GM18520 (cell line): ENCODE results near the gene OR52B6.
"Not testable (repeated sequence)": the region's sequence is repeated elsewhere in the genome, so short reads cannot be mapped to it uniquely, and the experiment has no call there.

Experiments
- ATAC-seq: cut with Tn5 transposase; IDR thresholded peaks from one replicate; pipeline ENCODE4 v1.9.1; 2021; ENCODE audit not compliant: unreplicated experiment

OR52B6 gene

GRCh38 chr11:5593146-5593545, 12.5 kb downstream of the OR52B6 start:
- ATAC-seq = no peak

DNA sequence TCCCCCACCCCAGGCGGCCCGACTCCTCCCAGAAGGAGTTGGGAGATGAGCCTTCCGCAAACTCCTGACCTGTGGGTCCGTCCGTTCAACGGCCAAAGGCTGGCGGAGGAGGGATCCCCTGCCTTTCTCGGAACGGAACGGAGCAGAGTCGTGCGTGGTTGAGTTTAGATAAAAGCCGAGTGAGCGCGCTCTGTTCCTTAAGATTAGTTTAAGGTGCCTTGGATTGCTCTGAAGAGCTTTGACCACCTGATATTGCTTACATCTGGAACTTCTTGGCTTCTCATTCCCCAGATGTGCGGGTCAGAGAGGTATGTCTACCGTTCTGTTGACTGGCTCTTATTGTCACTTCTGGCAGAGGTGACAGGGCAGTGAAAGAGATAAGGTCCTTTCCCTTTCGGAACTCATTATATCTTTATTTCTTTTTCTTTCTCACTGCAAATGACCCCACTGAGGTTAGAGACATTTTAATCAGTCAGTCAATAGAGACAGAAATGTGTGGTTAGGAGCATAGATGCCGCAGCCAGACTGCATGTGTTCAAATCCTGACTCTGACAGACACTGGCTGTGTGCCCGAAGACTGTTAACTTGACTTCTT, 16.0 kb downstream of the OR52B6 start, which contains the start of gene TRIM6:
TRIM6 (plus strand) TSS at position 31 of the 595 bp plus-strand sequence; CDS start at position 292, 261 bp downstream.
- ATAC-seq = no peak

DNA sequence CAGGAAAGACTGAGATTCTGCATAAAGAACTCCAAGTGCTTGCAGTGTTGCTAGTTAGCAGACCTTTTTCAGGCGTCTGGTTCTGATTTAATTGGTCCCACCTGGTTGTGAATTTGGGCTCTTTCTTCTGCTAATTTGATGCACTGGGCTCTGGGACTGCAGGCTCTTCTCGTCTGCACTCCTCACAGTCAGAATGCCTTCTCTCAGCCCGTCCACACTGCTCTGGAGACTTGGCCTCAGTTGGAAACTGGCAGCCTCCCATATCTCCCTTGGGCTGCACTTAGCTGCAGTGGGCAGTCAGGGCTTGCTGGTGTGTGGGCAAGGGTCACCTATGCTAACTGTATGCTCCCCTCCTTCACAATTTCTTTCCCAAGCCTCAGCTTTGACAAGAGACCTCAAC, 17.3 kb downstream of the OR52B6 start:
- no peak for ATAC-seq

GRCh38 chr11:5600374-5600851, 19.7 kb downstream of the OR52B6 start:
- ATAC-seq = peak; percentile 93

GRCh38 chr11:5602791-5603190, 22.1 kb downstream of the OR52B6 start:
- ATAC-seq = not testable (repeated sequence)

DNA sequence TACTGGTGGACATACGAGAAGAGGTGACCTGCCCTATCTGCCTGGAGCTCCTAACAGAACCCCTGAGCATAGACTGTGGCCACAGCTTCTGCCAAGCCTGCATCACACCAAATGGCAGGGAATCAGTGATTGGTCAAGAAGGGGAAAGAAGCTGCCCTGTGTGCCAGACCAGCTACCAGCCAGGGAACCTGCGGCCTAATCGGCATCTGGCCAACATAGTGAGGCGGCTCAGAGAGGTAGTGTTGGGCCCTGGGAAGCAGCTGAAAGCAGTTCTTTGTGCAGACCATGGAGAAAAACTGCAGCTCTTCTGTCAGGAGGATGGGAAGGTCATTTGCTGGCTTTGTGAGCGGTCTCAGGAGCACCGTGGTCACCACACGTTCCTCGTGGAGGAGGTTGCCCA, 22.6 kb downstream of the OR52B6 start:
- no peak for ATAC-seq

DNA sequence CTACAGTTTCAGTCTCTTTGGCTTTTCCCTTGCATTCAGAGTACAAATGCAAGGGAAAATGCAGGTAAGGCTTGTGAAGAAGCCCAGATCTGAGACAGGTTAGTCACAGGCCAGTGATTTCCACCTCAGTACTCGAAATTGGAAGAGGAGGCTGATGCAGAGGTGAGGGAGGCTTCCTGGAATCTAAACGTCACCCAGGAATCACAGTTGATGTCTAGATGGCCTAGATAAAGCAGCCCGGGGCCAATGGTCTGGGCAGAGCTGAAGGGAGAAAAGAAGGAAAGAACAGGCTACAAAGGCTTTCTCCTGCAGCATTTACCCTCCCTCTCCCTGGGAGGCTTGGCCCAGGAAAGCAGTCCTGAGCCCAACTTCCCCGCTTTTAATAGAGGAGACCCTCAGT, 24.2 kb downstream of the OR52B6 start:
- no peak for ATAC-seq

DNA sequence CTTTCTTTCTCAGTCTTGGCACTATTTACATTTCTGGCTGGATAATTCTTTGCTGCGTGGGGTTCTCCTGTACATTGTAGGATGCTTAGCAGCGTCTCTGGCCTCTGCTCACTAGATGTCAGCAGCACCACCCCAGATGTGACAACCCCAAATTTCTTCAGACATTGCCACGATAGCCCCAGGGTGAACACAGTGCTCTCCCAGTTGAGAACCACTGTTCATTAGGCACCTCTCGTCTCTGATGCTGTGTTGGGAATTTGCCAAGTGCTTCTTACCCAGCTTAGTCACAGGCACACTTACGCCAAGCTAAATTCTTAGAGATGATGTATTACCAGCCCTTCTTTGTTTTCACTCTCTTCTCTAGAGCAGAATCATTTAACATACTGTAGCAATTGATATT, 25.2 kb downstream of the OR52B6 start:
- no peak for ATAC-seq

DNA sequence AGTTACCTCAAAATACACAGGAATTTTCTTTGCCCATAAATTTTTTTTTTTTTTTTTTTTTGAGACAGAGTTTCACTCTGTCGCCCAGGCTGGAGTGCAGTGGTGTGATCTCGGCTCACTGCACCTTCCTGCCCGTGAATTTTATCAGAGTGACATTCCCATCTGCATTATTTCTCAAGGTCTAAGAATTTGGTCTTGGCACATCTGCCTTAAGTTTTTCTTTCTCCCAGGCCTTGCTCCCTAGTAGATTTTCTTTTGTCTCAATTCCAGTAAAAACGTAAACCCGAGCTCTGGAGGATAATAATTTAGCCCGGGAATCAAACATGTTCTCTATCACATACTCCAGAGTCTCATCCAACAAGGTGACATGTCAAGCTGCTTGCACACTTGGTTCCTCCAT, 28.1 kb downstream of the OR52B6 start:
- ATAC-seq = no peak

- no peak for ATAC-seq
Measured at GRCh38 chr11:5610446-5610845, 29.8 kb downstream of the OR52B6 start.

GRCh38 chr11:5611627-5612026, 30.9 kb downstream of the OR52B6 start:
- no peak for ATAC-seq

DNA sequence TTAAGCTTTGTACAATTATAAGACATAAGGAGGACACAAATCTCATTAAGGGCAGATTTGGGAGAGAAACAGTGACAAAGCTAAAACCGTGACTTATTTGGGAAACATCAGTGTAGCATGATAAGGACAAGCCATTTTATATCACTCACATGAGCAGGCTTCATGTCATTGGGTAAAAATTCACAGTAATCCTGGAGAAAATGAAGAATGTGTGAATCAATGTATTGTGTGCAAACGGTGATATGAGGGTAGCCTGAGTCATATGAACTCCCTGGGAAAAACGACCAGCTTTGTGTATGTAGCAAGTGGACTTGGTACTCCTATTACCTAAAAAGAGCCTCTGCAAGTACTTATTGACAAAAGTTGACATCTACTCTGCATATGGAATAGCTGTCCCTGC, 38.1 kb downstream of the OR52B6 start:
- ATAC-seq = no peak

- no peak for ATAC-seq
Measured at GRCh38 chr11:5620651-5621521, 40.2 kb downstream of the OR52B6 start.

DNA sequence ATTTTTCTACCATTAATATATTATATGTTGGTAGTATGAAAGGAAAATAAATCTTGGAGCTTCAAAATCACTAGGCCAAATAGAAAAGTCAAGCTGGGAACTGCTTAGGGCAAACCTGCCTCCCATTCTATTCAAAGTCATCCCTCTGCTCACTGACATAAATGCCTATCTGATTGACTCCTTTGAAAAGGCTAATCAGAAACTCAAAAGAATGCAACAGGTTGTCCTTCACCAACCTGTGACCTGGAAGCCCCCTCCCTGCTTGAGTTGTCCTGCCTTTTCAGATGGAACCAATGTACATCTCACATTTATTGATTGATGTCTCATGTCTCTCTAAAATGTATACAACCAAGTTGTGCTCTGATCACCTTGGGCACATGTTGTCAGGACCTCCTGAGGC, 40.9 kb downstream of the OR52B6 start:
- ATAC-seq = no peak

DNA sequence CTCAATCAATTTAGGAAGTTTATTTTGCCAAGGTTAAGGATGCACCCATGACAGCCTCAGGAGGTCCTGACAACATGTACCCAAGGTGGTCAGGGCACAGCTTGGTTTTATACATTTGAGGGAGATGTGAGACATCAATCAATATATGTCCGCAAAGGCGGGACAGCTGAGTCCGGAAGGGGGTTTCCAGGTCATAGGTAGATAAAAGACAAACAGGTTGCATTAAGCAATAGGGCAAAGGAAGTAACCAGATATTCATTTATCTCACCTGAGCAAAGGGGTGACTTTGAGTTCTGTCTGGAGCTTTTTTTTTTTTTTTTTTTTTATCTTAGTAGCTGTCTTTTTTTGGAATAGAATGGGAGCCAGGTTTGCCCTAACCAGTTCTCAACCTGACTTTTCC, 42.1 kb downstream of the OR52B6 start:
- ATAC-seq = no peak

GRCh38 chr11:5624489-5625279, 44.0 kb downstream of the OR52B6 start, which contains the start of gene TRIM34:
Gene TRIM34 (plus strand): TSS chr11:5625001. CDS start chr11:5632332, 7,331 bp downstream.
- peak; percentile 91 for ATAC-seq

GRCh38 chr11:5625281-5625680, 44.6 kb downstream of the OR52B6 start:
- ATAC-seq = no peak

- no peak for ATAC-seq
Measured at GRCh38 chr11:5626196-5626595, 45.5 kb downstream of the OR52B6 start.

DNA sequence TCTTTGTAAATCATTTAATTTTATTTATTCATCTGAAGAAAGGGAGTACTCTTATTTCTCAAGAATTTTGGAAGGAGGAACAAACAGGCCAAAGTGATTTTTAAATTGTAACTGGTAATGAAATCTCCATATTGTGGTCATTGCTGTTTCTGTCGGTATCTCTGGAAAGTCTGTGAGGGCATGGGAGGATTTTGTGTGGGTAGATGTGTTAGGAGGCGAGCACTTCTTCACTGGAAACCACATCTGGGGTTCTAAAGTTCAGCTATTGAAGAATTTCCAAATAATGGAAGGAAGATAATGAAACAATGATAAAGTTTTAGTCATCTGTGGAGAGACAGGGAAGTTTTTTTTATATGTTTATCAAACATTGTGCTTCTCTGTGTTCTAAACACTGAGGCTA, 50.7 kb downstream of the OR52B6 start:
- peak; percentile 7 for ATAC-seq
